Adrenal gland (tissue), 5 donors: ENCODE data around the gene UBE2G1.

Source experiments
- POLR2A ChIP-seq, 2 donors: fragments of 450-650 bp; IDR thresholded peaks; one replicate each; pipeline ENCODE4 v1.6.1; 2017; ENCODE audit warnings: antibody characterized with exemption in 2 of 2, mild to moderate bottlenecking in 2 of 2, moderate library complexity in 1 of 2
- TF ChIP-seq, protein P1 (sequence below), 6 experiments: fragments of 450-650 bp in 4 of 6; fragments of 200-600 bp in 2 of 6; sonication (generic) in 1 of 6; IDR thresholded peaks; 1 replicate in 5 of 6; 2 replicates in 1 of 6; pipeline versions ENCODE4 v1.5.1 to v1.8.0; 2016 to 2021; ENCODE audit warnings: antibody characterized with exemption in 6 of 6, mild to moderate bottlenecking in 2 of 6, moderate library complexity in 1 of 6
- donor health status: DM: no; HTN: no; CAD: no.

GRCh38 chr17:4344926-4345325, 21.5 kb downstream of the UBE2G1 start:
- TF ChIP-seq POLR2A (IDR thresholded peaks at IDR 0.05) = no peak
- TF ChIP-seq, protein P1, sequence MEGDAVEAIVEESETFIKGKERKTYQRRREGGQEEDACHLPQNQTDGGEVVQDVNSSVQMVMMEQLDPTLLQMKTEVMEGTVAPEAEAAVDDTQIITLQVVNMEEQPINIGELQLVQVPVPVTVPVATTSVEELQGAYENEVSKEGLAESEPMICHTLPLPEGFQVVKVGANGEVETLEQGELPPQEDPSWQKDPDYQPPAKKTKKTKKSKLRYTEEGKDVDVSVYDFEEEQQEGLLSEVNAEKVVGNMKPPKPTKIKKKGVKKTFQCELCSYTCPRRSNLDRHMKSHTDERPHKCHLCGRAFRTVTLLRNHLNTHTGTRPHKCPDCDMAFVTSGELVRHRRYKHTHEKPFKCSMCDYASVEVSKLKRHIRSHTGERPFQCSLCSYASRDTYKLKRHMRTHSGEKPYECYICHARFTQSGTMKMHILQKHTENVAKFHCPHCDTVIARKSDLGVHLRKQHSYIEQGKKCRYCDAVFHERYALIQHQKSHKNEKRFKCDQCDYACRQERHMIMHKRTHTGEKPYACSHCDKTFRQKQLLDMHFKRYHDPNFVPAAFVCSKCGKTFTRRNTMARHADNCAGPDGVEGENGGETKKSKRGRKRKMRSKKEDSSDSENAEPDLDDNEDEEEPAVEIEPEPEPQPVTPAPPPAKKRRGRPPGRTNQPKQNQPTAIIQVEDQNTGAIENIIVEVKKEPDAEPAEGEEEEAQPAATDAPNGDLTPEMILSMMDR (IDR thresholded peaks at IDR 0.05) = no peak
